ENCODE data around the gene TRAF3IP1.

DNA sequence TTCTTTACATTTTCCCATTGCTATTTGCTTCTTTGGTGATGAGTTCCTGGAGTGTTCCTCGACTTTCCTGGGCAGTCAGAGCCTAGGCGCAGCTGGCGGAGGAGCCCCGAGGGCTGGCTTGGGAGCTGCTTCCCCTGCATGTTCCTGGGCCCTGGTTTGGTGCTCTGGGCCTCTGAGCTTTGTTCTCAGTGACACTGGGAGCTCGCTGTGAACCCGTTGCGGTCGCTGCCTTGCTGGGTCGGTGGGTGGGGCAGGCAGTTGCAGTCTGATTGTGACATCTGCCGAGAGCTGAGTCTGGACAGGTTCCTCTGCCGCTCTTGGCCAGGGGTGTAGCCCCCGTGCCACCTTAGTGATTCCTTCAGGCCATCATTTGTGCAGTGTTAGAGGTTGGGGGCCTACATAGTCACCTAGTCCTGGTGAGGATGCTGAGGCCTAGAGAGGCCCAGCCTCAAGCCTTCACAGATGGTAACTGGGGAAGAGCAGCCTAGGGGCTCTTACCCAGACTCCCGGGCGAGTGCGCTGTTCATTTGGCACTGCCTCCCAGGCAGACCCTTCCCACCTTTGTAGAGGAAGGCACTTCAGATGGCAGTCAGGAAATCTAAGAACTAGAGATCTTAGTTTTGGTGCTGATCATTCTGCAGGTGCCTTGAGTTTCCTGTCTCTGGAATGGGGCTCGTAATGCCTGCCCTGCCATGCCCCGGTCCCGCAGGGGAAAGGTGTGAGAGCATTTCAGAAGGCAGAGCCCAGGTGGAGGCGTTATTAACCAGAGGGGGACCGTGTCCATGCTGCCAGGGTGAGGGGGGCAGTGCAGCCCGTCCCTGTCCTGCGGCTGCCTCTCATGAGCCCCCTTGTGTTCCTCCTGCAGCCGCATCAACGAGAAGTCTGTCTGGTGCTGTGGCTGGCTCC, 114.8 kb downstream of the TRAF3IP1 start:
- TF ChIP-seq POLR2A (IDR thresholded peaks at IDR 0.05; ENCODE audit: low read depth, low read length) (no peak), POLR2AphosphoS5 (IDR thresholded peaks at IDR 0.05; ENCODE audit: low read depth, low read length) (no peak), SPI1 (IDR thresholded peaks at IDR 0.05; ENCODE audit: low read depth, low read length) (no peak), TAF1 (IDR thresholded peaks at IDR 0.05; ENCODE audit: low read depth, low read length) (no peak), PAX5 (IDR thresholded peaks at IDR 0.05; ENCODE audit: insufficient read depth, low read length, severe bottlenecking) (no peak)
